Esophagus mucosa (tissue), 1 donor: Measurements from ENCODE around the gene EHMT2. TPM values are rescaled to one million over a fixed set of nuclear protein-coding genes. Genes with fewer than 3 reads are reported as not detected.
A peak's percentile ranks its signal among the peaks of the same experiment; 100 is the strongest.
"Not testable (repeated sequence)": the region's sequence is repeated elsewhere in the genome, so short reads cannot be mapped to it uniquely, and the experiment has no call there.

Source experiments
- ATAC-seq: fragments of 200-7000 bp; cut with Tn5 transposase; one replicate; pipeline ENCODE4 v1.9.1; 2020
- total RNA-seq: library from RNA; stranded (reverse); gene quantifications from one replicate; pipeline ENCODE4 v1.2.4, GENCODE V29; 2023
- donor health status: DM: yes; HTN: yes; CAD: no.

The EHMT2 gene
- 28.2 TPM for total RNA-seq

GRCh38 chr6:31897612-31898382, at the start of gene EHMT2:
Gene EHMT2 (minus strand): TSS chr6:31897698. CDS start chr6:31897677, 21 bp downstream.
- peak; percentile 66 for ATAC-seq

- ATAC-seq = no peak
Observed at GRCh38 chr6:31947070-31947675, 49.7 kb upstream of the EHMT2 start.

GRCh38 chr6:31946370-31946885, 48.9 kb upstream of the EHMT2 start:
- ATAC-seq = no peak

GRCh38 chr6:31945507-31946369, 48.2 kb upstream of the EHMT2 start, which contains the start of gene CFB:
Gene CFB (plus strand): TSS chr6:31946095. CDS start chr6:31946222, 127 bp downstream.
- ATAC-seq = peak; percentile 69

- no peak for ATAC-seq
Observed at GRCh38 chr6:31945154-31945506, 47.6 kb upstream of the EHMT2 start.

GRCh38 chr6:31943742-31944141, 46.2 kb upstream of the EHMT2 start:
- ATAC-seq = no peak

GRCh38 chr6:31940256-31940664, 42.8 kb upstream of the EHMT2 start:
- ATAC-seq = no peak

GRCh38 chr6:31935823-31936222, 38.3 kb upstream of the EHMT2 start:
- ATAC-seq = no peak

GRCh38 chr6:31935021-31935420, 37.5 kb upstream of the EHMT2 start:
- no peak for ATAC-seq

- ATAC-seq = peak; percentile 23
Observed at GRCh38 chr6:31933537-31933936, 36.0 kb upstream of the EHMT2 start.

GRCh38 chr6:31932137-31932536, 34.6 kb upstream of the EHMT2 start:
- ATAC-seq = not testable (repeated sequence)

- ATAC-seq = no peak
Observed at GRCh38 chr6:31930962-31931361, 33.5 kb upstream of the EHMT2 start.

GRCh38 chr6:31928672-31928939, 31.1 kb upstream of the EHMT2 start:
- no peak for ATAC-seq

- peak; percentile 31 for ATAC-seq
Observed at GRCh38 chr6:31927863-31928671, 30.6 kb upstream of the EHMT2 start.

GRCh38 chr6:31927242-31927862, 29.9 kb upstream of the EHMT2 start, which contains the start of gene C2:
Gene C2 (plus strand): TSS chr6:31927717. CDS start chr6:31927753, 36 bp downstream.
- ATAC-seq = no peak

- no peak for ATAC-seq
Observed at GRCh38 chr6:31922942-31923341, 25.4 kb upstream of the EHMT2 start.

GRCh38 chr6:31920811-31921210, 23.3 kb upstream of the EHMT2 start:
- peak; percentile 77 for ATAC-seq

- ATAC-seq = peak; percentile 74
Observed at GRCh38 chr6:31919624-31920303, 22.3 kb upstream of the EHMT2 start.

- no peak for ATAC-seq
Observed at GRCh38 chr6:31918069-31918720, 20.7 kb upstream of the EHMT2 start.

- ATAC-seq = no peak
Observed at GRCh38 chr6:31915756-31916155, 18.3 kb upstream of the EHMT2 start.

GRCh38 chr6:31915351-31915750, 17.9 kb upstream of the EHMT2 start:
- no peak for ATAC-seq
